Activated CD8-positive, alpha-beta memory T cell treated with anti-CD3 and anti-CD28 coated beads, Interleukin-2, amount 50 U/mL, for 24 hours (primary cell): ENCODE results near the gene S100A14.
"Not testable (repeated sequence)": the region's sequence is repeated elsewhere in the genome, so short reads cannot be mapped to it uniquely, and the experiment has no call there.

Source experiments
- DNase-seq: peaks from one replicate; pipeline ENCODE4 v3.0.0-alpha.2; 2020; ENCODE audit errors: extremely low read depth

S100A14 gene

DNA sequence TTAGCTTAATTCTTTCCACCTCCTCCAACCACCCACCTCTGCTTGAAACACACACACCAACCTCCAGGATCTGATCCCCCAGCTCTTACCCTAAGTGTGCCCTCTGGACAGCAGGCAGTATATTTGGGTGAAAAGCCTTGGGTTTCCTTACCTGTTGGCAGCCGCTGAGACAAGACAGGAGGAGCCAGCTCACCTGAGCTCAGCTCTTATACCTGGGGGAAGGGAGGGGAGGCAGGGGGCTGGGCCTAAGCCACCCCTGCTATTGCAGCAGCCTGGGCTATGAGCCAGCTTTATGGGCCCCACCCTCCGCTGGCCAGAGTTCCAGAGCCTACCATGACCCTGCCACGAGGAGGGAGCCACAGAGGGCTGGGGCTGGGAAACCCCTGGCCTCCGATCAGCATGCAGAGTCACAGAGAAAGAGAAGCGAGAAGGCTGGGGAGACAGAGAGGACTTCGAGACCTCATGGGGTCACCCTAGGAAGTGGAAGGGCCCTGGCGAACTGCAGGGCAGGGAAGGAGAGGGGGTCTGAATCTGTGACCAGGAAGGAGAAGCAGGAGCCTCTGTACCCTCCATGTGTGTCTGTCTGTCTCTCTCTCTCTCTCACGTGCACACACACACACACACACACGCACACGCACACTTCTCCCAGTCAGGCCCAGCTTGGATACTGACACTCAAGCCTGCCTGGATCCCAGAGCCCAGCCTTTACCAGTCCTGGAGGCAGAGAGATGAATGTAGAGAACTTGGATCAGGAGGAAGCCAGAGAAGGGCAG is at the start of gene S100A14:
Gene S100A14 (minus strand): TSS at position 182 of the 773 bp plus-strand sequence. CDS start 467 bp downstream, outside the sequence.
- no peak for DNase-seq

DNA sequence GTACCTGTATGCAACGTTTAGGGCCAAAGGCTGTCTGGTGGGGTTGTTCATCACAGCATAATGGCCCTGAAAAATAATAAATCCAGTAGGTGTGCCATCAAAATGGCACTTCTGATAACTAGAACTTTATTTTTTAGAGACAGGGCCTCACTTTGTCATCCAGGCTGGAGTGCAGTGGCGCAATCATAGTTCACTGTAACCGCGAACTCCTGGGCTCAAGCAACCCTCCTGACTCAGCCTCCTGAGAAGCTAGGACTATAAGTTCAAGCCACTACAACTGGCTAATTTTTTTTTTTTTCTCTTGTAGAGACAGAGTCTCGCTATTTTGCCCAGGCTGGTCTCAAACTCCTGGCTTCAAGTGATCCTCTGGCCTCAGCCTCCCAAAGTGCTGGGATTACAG is 47.1 kb upstream of the S100A14 start:
- DNase-seq, result no peak

DNA sequence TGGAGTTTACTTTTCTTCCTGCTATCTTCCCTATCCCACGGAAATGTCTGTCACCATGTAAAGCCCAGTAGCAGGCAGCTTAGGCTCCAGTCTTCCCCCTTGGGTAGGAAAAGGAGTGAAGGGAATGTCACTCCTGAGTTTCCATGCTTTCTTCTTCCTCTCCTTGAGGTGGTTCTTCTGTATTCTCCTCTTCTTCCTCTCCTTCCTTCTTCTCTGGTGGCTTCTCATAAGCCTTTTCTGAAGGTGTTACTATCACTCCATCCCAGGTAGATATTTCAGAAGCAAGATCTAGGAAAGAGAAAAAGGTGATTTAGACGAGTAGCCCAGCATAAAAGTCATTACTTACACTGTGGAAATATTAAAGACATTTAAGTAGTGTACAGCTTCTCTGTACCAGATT is 46.1 kb upstream of the S100A14 start:
- DNase-seq, result no peak

DNA sequence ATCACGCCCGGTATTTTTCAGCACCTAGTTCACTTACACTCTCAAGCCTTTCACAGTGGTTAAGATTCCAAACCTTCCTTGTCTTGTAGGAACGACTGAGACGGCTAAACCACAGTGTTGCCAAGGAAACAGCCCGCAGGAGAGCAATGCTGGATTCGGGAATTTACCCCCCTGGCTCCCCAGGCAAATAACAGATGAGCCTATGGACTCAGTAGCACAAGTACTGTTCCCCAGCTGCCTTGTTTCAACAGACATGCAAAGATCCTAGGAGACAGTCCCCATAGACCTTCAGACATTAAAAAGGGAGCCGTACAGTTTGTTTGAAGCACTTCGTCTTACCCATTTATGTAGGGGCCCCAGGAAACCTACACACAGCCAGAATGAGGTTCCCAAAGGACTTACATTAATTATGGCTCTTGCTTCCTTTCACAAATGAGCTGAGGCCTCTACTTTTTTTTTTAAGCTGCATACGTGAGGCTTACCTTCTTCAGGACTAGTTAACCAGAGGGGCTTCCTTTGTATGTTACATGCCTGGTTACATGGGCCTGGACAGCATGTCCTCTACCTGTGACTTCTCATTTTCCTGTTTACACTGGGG is 45.1 kb upstream of the S100A14 start:
- no peak for DNase-seq

DNA sequence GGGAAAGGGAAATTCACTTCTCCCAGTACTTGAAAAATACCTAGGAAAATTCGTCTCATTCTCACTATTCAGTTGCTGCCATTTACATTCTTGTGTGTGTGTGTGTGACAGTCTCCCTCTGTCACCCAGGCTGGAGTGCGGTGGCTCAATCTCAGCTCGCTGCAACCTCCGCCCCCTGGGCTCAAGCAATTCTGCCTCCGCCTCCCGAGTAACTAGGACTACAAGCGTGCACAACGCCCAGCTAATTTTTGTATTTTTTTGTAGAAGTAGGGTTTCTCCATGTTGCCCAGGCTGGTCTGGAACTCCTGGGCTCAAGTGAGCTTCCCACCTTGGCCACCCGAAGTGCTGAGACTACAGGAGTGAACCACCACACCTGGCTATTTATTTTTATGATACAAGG is 43.5 kb upstream of the S100A14 start:
- DNase-seq, result no peak

DNA sequence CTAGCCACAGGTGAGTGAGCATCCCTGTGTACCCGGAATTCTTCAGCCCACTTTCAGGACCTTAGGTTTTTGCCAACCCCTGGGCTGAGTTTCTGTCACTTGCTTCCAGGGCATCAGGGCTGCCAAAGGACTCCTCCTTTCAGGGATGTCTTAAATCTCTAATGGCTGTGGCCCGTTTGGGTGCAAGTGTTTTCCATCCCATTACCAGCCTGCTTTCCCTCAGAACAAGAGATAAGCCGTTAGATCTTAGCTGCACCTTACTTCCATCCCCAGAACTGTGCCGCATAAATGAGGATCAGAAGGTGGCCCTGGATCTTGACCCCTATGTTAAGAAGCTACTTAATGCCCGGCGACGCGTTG is 43.0 kb upstream of the S100A14 start:
- no peak for DNase-seq

DNA sequence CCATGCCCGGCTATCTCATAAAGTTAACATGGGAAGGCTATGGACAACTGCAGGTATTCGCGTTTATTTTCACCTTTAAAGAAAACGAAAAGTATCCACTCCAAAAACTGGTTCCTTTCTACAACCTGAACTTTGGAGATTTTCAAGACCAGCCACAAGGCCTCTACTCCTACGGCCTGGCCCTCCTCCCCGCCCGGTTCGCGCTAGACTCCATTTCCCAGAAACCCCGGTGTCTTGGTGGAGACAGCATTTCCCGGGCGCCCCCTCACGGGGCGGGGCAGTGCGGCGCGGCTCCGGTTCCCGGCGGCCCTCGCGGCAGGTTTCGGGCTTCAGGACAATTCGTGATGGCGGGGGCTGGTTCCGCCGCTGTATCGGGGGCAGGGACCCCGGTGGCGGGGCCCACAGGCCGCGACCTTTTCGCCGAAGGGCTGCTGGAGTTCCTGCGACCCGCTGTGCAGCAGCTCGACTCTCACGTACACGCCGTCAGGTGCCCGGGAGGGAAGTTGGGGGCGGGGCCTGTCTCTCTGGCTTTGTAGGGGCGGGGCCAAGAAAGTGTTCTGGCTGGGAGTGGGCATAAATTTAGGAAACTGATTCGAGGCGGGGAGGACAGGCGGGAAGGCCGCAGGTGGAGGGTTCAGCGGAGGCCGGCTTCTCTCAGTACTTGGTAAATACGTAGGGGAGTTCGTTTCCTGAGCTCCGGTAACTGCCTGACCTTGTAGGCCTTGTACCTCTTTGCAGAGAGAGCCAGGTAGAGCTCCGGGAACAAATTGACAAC is 42.5 kb upstream of the S100A14 start, which contains the start of gene SNAPIN:
Gene SNAPIN (plus strand): TSS at position 304 of the 775 bp plus-strand sequence. CDS start 41 bp downstream, at position 345.
- peak; percentile 80 for DNase-seq

DNA sequence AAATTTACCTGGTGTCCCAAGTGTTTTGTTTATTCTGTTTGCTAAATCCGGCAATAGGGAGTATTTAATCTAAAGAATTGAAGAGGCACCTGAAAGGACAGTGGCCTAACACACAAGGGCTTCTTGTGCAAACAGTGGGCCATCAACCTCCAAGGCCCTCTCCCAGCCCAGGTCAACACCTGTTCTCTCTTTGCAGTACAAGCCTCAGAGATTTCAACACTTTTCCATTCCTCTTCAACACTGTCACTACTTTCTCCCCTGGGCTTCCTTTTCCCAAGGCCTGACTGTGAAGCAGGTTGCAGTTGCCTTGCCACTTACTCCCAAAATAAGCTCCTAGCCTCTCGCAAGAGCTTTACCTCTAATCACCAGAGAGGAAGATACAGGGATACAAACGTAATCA is 39.2 kb upstream of the S100A14 start:
- no peak for DNase-seq

DNA sequence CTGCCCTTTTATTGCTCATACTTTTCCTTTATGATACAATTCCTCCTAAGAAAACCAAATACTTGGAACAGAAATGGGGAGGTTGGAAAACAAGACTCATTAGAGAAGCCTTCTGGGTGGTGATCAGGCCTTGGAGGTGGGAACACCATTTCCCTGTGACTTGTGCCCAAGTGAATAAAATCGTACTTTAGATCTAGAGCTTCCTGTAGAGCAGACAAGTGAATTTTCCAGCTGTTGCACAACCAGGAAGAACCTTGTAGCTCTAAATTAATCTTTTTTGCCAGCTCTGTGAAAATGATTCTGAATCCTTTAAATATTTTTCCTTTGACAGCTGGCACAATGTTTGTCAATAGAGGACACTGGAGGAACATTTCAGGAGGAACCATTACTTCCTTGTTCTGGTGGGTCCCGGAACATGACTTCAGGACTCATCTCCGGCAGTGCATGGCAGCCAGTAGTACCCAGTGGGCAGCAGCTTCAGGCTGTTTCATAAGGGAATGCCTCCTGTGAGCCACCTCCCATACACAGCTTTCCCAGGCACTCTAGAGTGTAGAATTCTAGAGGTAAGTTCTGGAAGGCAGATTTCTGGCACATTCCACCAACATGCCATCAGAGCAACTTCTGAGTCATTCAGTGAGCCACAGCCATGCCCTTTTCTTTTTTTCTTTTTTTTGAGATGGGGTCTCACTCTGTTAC is 36.8 kb upstream of the S100A14 start:
- no peak for DNase-seq

DNA sequence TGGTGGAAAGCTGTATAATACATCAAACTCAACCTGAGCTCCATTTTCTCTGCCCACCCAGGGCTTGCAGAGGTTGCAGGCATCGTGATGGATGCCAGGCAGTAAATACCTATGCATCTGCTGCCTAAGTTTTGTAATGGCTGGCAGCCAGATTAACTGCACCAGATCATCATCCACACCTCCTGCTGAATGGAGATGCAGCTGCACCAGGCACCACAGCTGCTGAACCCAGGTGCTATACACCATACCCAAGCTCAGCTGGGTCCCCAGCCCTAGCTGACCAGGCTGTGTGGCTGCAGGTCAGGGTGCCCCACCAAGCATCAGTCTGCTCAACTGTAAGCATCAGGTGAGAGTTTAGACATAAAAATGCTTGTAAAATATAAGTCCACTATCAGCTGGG is 35.6 kb upstream of the S100A14 start:
- no peak for DNase-seq

DNA sequence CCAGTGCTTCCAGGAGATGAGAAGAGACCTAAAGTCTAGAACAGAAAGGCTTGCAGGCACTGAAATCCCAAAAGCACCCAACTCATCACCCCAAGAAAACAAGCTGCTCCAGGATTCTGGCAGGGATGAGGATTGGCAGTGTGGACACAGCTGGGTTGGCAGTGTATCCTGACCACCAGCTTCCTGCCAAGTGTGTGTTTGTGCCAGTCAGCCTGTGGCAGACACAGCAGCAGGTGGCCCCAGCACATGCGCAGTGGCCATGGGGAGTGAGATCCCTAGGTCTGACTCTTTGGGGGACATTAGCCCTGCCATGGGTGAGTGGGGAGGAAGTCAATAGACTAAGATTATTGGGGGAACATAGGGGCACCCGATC is 33.7 kb upstream of the S100A14 start:
- DNase-seq, result no peak

DNA sequence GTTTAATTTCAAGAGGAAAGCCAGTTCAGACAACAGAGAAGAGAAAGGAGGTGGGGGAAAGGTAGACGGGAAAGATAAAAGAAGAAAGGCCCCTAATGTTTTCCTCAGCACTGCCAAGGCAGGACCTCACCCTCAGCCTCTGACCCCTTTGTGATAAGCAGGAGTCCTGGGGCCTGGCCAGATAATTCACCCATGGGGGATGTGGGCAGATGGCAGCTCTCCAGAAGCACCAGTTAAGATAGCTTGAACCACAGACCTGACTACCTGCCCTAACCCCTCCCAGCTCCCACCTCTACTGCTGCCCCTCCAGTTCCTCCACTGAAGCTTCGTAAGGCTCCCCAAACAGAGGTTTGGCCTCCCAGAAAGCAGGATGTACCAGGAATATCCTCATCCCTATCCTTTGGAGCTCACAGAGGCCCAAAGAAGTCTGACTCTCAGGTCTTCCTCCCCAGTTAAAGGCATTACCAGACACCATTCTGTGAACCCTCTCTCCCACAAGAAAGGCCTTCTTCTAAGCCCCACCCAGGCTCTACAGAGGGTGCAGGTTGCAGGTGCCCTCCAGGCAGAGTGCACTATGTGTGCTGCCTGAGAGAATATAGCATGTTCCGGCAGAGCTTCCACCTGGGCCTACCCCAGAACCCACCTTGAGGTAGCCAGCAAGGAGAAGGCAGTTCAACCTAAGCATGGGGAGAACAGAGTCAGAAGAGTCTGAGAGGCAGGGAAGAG is 33.2 kb upstream of the S100A14 start:
- DNase-seq, result no peak

DNA sequence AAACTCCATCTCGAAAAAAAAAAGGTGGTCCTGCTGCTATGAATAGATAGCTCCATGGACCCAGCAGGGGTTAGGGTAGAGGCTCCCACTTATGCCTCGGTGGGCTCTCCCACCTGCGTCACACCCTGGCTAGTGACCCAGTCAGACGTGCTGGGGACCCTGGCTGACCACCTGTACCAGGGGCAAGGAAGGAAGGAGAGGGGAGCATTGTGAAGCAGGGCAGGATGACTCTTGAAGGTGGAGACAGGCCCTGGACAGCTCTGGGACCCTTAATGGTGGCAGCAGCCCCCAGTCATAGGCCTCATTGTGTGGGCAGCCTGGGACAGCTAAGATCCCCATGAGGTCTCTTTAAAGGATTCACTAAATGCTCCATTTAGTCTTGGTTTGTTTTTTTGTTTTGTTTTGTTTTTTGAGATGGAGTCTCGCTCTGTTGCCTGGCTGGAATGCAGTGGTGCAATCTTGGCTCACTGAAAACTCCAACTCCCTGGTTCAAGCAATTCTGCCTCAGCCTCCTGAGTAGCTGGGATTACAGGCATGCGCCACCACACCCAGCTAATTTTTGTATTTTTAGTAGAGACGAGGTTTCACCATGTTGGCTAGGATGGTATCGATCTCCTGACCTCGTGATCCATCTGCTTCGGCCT is 32.0 kb upstream of the S100A14 start:
- DNase-seq, result no peak

DNA sequence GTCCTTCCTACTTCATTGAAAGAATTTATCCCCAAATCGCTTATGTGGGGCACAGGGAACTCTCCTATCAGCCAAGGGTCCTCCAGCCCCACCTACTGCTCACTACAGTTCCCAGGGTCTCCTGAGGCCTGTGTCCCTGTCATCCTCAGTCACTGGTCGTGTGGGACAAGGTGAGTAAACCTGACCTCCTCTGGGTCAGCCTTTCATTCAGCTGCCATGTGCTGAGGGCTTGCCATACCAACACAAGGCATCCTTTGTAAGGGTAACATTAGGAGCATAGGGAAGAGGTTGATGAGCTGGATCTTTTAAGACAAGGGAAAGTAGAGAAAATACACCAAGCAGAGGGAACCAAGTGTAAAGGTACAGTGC is 31.2 kb upstream of the S100A14 start:
- DNase-seq, result no peak

DNA sequence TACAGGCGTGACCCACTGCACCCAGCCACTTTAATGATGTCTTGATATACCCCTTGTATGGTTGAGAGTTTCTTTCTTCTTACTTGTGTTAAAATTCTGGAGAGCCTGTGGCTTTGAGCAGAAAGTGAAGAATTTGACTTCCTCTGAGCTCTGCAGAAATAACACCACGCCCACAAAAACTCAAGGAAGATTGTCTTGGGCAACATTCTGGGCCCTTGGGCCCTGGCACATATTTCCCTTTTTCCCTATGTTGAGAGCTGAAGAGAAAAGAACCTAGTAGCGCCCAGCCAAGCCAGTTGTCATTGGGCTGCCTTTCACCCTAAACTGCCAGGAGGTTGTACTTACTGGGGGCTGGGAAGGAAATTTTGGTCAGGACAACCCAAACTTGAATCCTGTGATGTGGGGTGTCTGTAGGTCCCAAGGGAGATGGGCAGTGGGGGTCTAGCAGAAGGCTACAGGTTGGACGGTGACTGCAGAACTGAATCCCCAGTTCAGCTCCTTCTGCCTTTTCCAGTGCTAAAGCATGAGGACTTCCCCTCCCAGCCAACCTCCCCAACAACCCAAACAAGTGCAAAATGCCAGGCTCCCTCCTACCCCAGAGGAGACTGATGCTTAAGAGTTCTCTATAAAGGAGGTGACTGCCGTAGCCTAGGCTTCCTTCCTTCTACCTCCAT is 30.7 kb upstream of the S100A14 start:
- no peak for DNase-seq

DNA sequence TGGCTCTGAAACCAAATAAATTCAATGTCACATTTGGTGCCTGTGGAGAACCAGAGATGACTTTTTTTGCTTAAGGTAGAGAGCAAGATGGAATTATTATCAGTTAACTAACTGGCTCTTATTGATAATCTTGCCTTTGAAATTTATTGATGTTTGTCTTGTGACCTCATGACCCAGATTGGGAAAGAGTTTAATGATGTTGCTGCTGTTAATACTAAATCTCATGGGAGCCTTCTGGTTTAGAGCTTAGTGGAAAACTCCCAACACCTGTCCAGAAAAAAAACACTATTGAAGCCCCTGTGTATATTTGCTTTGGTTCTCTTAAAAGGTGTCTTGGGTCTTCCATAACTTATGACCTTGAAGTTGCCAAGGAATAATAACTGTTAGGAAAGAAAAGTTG is 27.7 kb upstream of the S100A14 start:
- DNase-seq, result no peak

DNA sequence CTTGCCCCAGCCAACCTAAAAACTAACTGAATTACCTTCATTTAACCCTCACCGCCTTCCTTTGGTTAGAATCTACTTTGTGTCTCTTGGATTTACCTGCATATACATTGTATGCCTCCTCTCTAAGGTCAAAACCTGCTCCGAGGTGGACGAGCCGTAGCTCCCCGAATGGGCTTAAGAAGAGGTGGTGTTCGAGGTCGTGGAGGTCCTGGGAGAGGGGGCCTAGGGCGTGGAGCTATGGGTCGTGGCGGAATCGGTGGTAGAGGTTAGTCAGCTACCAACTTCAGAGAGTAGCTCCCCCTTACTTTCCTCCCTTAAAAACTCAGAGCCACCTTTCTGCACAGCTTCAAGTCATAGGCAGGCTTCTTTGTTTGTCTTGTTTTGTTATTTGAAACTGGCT is 27.0 kb upstream of the S100A14 start:
- DNase-seq, result no peak

DNA sequence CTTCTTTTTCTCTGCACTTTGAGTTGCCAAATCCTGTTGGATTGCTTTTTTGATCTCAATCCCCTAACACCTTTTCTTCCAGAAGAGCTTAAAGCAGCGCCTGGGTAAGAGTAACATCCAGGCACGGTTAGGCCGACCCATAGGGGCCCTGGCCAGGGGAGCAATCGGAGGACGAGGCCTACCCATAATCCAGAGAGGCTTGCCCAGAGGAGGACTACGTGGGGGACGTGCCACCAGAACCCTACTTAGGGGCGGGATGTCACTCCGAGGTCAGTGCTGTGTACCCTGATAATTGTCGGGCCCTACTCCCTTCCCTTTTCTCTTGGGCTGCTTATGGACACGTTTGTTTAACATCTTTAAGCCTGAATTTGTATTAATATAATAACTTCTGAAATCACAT is 26.0 kb upstream of the S100A14 start:
- DNase-seq, result no peak

DNA sequence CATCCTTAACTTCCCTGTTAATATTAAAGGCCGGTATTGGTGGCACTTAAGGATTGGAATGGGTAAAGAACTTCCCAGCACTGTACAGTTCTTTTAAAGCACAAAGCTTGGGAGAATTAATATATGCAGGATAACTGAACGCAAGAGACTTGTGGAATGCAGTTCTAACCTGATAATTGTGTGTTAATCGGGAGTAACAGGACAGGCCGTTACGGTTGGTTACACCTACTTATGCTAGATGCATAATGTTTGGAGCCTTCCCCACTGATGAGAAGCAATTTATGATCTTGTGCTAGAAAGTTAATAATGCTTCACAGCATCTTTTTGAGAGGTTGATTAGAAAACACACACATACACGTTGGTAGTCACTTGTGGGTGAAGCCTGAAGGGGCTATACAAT is 24.7 kb upstream of the S100A14 start:
- no peak for DNase-seq

DNA sequence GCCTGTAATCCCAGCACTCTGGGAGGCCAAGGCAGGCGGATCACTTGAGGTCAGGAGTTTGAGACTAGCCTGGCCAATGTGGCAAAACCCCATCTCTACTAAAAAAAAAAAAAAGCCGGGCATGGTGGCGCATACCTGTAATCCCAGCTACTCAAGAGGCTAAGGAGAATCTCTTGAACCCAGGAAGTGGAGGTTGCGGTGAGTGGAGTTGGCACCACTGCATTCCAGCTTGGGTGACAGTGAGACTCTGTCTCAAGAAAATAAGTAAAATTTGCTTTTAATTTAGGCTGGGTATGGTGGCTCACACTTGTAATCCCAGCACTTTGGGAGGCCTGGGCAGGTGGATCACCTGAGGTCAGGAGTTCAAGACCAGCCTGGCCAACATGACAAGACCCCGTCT is 24.1 kb upstream of the S100A14 start:
- not testable (repeated sequence) for DNase-seq

DNA sequence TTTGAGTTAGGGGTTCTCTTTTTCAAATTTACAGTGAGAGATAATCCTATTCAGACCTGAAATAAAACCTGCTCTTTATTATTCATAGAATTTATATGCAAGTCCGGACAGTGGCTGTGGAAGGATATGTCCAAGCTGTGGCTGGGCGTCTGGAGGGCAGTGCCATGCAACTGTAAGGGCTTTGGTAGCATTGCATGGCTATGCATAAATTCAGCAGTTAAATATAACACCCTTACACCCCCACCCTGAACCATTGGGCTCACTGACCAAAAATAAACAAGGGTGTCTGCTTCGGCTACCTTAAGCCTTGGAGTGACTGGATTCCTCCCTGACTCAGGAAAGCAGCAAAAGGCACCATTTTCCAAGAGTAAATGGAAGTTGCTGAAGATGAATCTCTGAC is 23.2 kb upstream of the S100A14 start:
- DNase-seq, result no peak
